Endothelial cell of umbilical vein (primary cell): ENCODE data around the gene QSOX2. TPM values are rescaled to one million over a fixed set of nuclear protein-coding genes. Genes with fewer than 3 reads are reported as not detected.

ENCODE experiments used
- BruUV-seq: library from RNA; stranded (reverse); fragments of 400-500 nt; replicated peaks from 2 replicates; lab custom pipeline; 2021; lab: Mats Ljungman, UMichigan
- CTCF ChIA-PET: fragments of 300-600, 350-600 bp; sonication (Branson Sonifier 250); formaldehyde crosslinking; loops from one replicate; lab custom pipeline; 2021; ENCODE audit warnings: antibody characterized with exemption, inconsistent platforms; lab: Charles Lee
- POLR2A ChIA-PET: fragments of 300-600, 350-600 bp; sonication (Branson Sonifier 250); formaldehyde crosslinking; loops from one replicate; lab custom pipeline; 2021; ENCODE audit warnings: antibody characterized with exemption, inconsistent platforms; lab: Charles Lee
- DNase-seq: peaks from one replicate; pipeline ENCODE4 v3.0.0-alpha.2; 2011; ENCODE audit warnings: low read depth, low spot score
- FAIRE-seq: peaks from 2 replicates; lab custom pipeline; 2011; peaks lifted over from hg19 to GRCh38; lab: Jason Lieb, UNC
- H2AFZ ChIP-seq: 2 replicates; pipeline ENCODE4 v1.6.0; 2012; ENCODE audit warnings: low read depth, low read length, control low read depth, inconsistent platforms
- H3K27ac ChIP-seq: 2 replicates; pipeline ENCODE4 v1.5.1; 2011; ENCODE audit warnings: low read depth, mild to moderate bottlenecking, control low read depth, low read length, moderate library complexity; ENCODE audit not compliant: insufficient read depth
- H3K27me3 ChIP-seq, 2 experiments: 2 replicates each; pipeline versions ENCODE4 v1.6.0 to v1.6.1; 2011; ENCODE audit warnings: low read length in 2 of 2, mixed read lengths in 1 of 2; ENCODE audit not compliant: control insufficient read depth in 2 of 2, insufficient read depth in 2 of 2
- H3K36me3 ChIP-seq, 2 experiments: 2 replicates in 1 of 2; 3 replicates in 1 of 2; pipeline ENCODE4 v1.5.1; 2011; ENCODE audit warnings: low read length in 2 of 2, mild to moderate bottlenecking in 1 of 2, moderate library complexity in 1 of 2; ENCODE audit not compliant: control insufficient read depth in 2 of 2, insufficient read depth in 2 of 2; ENCODE audit errors: extremely low read depth in 1 of 2
- H3K4me1 ChIP-seq: 3 replicates; pipeline ENCODE4 v1.5.1; 2011; ENCODE audit warnings: mild to moderate bottlenecking, low read length; ENCODE audit not compliant: control insufficient read depth, insufficient read depth; ENCODE audit errors: extremely low read depth
- H3K4me2 ChIP-seq: 2 replicates; pipeline ENCODE4 v1.6.1; 2011; ENCODE audit warnings: low read length, control low read depth, mixed read lengths; ENCODE audit not compliant: insufficient read depth
- H3K4me3 ChIP-seq, 3 experiments: fragments of 200-600 bp in 1 of 3; sonication (generic), shearing (Covaris generic) in 1 of 3; replicated peaks in 1 of 3; 2 replicates each; pipeline ENCODE4 v1.5.1; 2011 to 2016; ENCODE audit warnings: control low read depth in 3 of 3, low read length in 3 of 3, mild to moderate bottlenecking in 2 of 3, inconsistent platforms in 1 of 3, low read depth in 1 of 3, moderate library complexity in 1 of 3; ENCODE audit not compliant: insufficient read depth in 1 of 3
- H3K79me2 ChIP-seq: 2 replicates; pipeline ENCODE4 v1.6.0; 2012; ENCODE audit warnings: low read length, inconsistent platforms; ENCODE audit not compliant: control insufficient read depth, insufficient read depth
- H3K9ac ChIP-seq: replicated peaks from 2 replicates; pipeline ENCODE3; 2011; ENCODE audit warnings: low read length, control low read depth; ENCODE audit not compliant: insufficient read depth; ENCODE audit errors: extremely low read depth
- H3K9me1 ChIP-seq: replicated peaks from 3 replicates; pipeline ENCODE4 v1.6.0; 2011; ENCODE audit warnings: mild to moderate bottlenecking, low read length; ENCODE audit not compliant: control insufficient read depth, insufficient read depth; ENCODE audit errors: extremely low read depth
- H3K9me3 ChIP-seq: replicated peaks from 2 replicates; pipeline ENCODE4 v1.5.1; 2012; ENCODE audit warnings: low read length, inconsistent platforms; ENCODE audit not compliant: control insufficient read depth, insufficient read depth
- H4K20me1 ChIP-seq: replicated peaks from 2 replicates; pipeline ENCODE3; 2011; ENCODE audit warnings: mild to moderate bottlenecking, low read length; ENCODE audit not compliant: control insufficient read depth, insufficient read depth; ENCODE audit errors: extremely low read depth
- CTCF ChIP-seq, 2 donors: IDR thresholded peaks; 1 replicate in 1 of 2; 2 replicates in 1 of 2; pipeline ENCODE4 v1.5.1; 2011; ENCODE audit warnings: low read length in 2 of 2, mild to moderate bottlenecking in 2 of 2, moderate library complexity in 2 of 2, control low read depth in 1 of 2, inconsistent platforms in 1 of 2, low read depth in 1 of 2; ENCODE audit not compliant: insufficient read depth in 1 of 2; ENCODE audit errors: extremely low read depth in 1 of 2
- EZH2 ChIP-seq: IDR thresholded peaks from 2 replicates; pipeline ENCODE4 v1.6.1; 2012; ENCODE audit warnings: borderline replicate concordance, low read depth, mild to moderate bottlenecking, moderate library complexity, low read length, inconsistent platforms; ENCODE audit not compliant: severe bottlenecking
- FOS ChIP-seq: IDR thresholded peaks from 2 replicates; pipeline ENCODE4 v1.6.1; 2011; ENCODE audit warnings: mild to moderate bottlenecking, low read length, moderate library complexity, borderline replicate concordance; ENCODE audit not compliant: insufficient read depth
- GATA2 ChIP-seq: IDR thresholded peaks from 2 replicates; pipeline ENCODE4 v1.7.0; 2011; ENCODE audit warnings: low read depth, mild to moderate bottlenecking, moderate library complexity, mixed read lengths, low read length; ENCODE audit not compliant: insufficient read length, insufficient read depth
- JUN ChIP-seq: IDR thresholded peaks from 2 replicates; pipeline ENCODE4 v1.6.1; 2011; ENCODE audit warnings: borderline replicate concordance, low read depth; ENCODE audit not compliant: insufficient read length, insufficient read depth
- MAX ChIP-seq: IDR thresholded peaks from 2 replicates; pipeline ENCODE4 v1.6.1; 2011; ENCODE audit not compliant: insufficient read depth, insufficient read length
- MYC ChIP-seq: IDR thresholded peaks from one replicate; pipeline ENCODE4 v1.6.1; 2011; ENCODE audit warnings: mild to moderate bottlenecking, low read depth, low read length
- POLR2A ChIP-seq: IDR thresholded peaks from 2 replicates; pipeline ENCODE4 v1.6.1; 2012; ENCODE audit warnings: low read depth, mild to moderate bottlenecking, control low read depth, low read length
- POLR2AphosphoS5 ChIP-seq: IDR thresholded peaks from 2 replicates; pipeline ENCODE4 v1.6.1; 2012; ENCODE audit warnings: low read depth, mild to moderate bottlenecking, control low read depth, low read length, moderate library complexity; ENCODE audit not compliant: insufficient read depth
- dilution Hi-C: fragments of 300-500 bp; cut with MboI; formaldehyde crosslinking; loops from one replicate; pipeline ENCODE4 v1.15.0; 2019; ENCODE audit warnings: low sequenced_read_pairs; ENCODE audit not compliant: extremely low pct_ligation_motif_present
- intact Hi-C: fragments of 100-400 bp; cut with micrococcal nuclease; formaldehyde crosslinking; loops from one replicate; pipeline ENCODE4 v1.10.0; 2022
- polyA plus RNA-seq, 4 experiments: library from polyadenylated mRNA; depleted of rRNA in 3 of 4; stranded (reverse) in 3 of 4; unstranded in 1 of 4; fragments of >200 nt; gene quantifications; 2 replicates each; pipeline versions ENCODE4 v1.2.1 to v1.2.3, GENCODE V29; 2011 to 2012; ENCODE audit warnings: missing spikeins in 1 of 4
- total RNA-seq: library from RNA; stranded (reverse); gene quantifications from 2 replicates; pipeline ENCODE4 v1.2.3, GENCODE V29; 2021

QSOX2 gene
- total and polyA plus RNA-seq, 2 donors (not counting 3 experiments of a cell fraction or from before 2014, with no cell fraction given) = 16.4 to 23.4 TPM

- POLR2A ChIA-PET = no interaction called here
- TF ChIP-seq FOS (no peak), MYC (no peak), MAX (no peak)
- BruUV-seq = no TSS peak
- no peaks in the 10 kb centered on the region for H3K79me2 ChIP-seq
- intact Hi-C loops (no loop called here), dilution Hi-C loops (no loop called here)
- no peaks in the 10 kb centered on the region for H3K27me3 ChIP-seq
- H3K4me3 ChIP-seq = no peak overlapping the region
- H3K4me2 ChIP-seq = no peak overlapping the region
- no peaks in the 10 kb centered on the region for H3K9me3 ChIP-seq
- CTCF ChIA-PET = interaction anchor here (1.1 kb wide), 1 partner anchor 9 kb away, joined by 3 read pairs; no protein-coding TSS in a partner anchor
- FAIRE-seq (no peak), DNase-seq (no peak)
- no peaks in the 10 kb centered on the region for H3K9me1 ChIP-seq
- no peaks in the 10 kb centered on the region for H3K4me1 ChIP-seq
- H4K20me1 ChIP-seq = no peaks in the 10 kb centered on the region
- no peaks in the 10 kb centered on the region for H3K36me3 ChIP-seq
- H3K27ac ChIP-seq = no peak overlapping the region
- H3K9ac ChIP-seq = no peak overlapping the region
- H2AFZ ChIP-seq = no peak overlapping the region
These were observed 34.6 kb downstream of the QSOX2 start for GRCh38 chr9:136211006-136211405.

GRCh38 chr9:136210276-136210675 lies 35.3 kb downstream of the QSOX2 start:
- H3K4me3 ChIP-seq = no peak overlapping the region
- no peak overlapping the region for H2AFZ ChIP-seq
- intact Hi-C loops (no loop called here), dilution Hi-C loops (no loop called here)
- H3K36me3 ChIP-seq = no peaks in the 10 kb centered on the region
- BruUV-seq = no TSS peak
- no peak overlapping the region for H3K9ac ChIP-seq
- no peaks in the 10 kb centered on the region for H4K20me1 ChIP-seq
- DNase-seq = no peak
- ChIA-PET CTCF (interaction anchor here (1.1 kb wide), 1 partner anchor 9 kb away, joined by 3 read pairs; no protein-coding TSS in a partner anchor), POLR2A (no interaction called here)
- no peaks in the 10 kb centered on the region for H3K4me1 ChIP-seq
- FAIRE-seq = no peak
- TF ChIP-seq EZH2 (no peak), JUN (no peak), GATA2 (no peak), CTCF (IDR thresholded peaks at IDR 0.05; ENCODE audit: extremely low read depth in 1 of 2, insufficient read depth in 1 of 2, low read depth in 1 of 2, low read length in 2 of 2) (no peak), POLR2AphosphoS5 (no peak), POLR2A (no peak), MYC (no peak), FOS (no peak), MAX (no peak)
- H3K4me2 ChIP-seq = no peak overlapping the region
- H3K9me3 ChIP-seq = no peaks in the 10 kb centered on the region
- H3K27ac ChIP-seq = no peak overlapping the region
- no peaks in the 10 kb centered on the region for H3K27me3 ChIP-seq
- no peaks in the 10 kb centered on the region for H3K9me1 ChIP-seq
- no peaks in the 10 kb centered on the region for H3K79me2 ChIP-seq
